Endometrial microvascular endothelial cells (primary cell): ENCODE measurements around the gene SNPH. TPM values are rescaled to one million over a fixed set of nuclear protein-coding genes. Genes with fewer than 3 reads are reported as not detected.
"Not testable (repeated sequence)": the region's sequence is repeated elsewhere in the genome, so short reads cannot be mapped to it uniquely, and the experiment has no call there.

Source experiments
- in situ Hi-C: cut with HindIII; loops from 2 replicates; pipeline ENCODE4 v1.10.0; 2017; ENCODE audit warnings: low sequenced_read_pairs, low pct_unique_long_range_greater_than_20kb; ENCODE audit errors: inconsistent ontology term
- total RNA-seq: library from RNA; depleted of rRNA; stranded (reverse); fragments of >200 nt; gene quantifications from one replicate; pipeline ENCODE4 v1.2.3, GENCODE V29; 2015; ENCODE audit errors: inconsistent ontology term

Gene SNPH, protein sequence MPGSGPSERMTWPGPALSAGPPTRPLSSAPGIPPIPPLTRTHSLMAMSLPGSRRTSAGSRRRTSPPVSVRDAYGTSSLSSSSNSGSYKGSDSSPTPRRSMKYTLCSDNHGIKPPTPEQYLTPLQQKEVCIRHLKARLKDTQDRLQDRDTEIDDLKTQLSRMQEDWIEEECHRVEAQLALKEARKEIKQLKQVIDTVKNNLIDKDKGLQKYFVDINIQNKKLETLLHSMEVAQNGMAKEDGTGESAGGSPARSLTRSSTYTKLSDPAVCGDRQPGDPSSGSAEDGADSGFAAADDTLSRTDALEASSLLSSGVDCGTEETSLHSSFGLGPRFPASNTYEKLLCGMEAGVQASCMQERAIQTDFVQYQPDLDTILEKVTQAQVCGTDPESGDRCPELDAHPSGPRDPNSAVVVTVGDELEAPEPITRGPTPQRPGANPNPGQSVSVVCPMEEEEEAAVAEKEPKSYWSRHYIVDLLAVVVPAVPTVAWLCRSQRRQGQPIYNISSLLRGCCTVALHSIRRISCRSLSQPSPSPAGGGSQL
- total RNA-seq = 11.9 TPM

DNA sequence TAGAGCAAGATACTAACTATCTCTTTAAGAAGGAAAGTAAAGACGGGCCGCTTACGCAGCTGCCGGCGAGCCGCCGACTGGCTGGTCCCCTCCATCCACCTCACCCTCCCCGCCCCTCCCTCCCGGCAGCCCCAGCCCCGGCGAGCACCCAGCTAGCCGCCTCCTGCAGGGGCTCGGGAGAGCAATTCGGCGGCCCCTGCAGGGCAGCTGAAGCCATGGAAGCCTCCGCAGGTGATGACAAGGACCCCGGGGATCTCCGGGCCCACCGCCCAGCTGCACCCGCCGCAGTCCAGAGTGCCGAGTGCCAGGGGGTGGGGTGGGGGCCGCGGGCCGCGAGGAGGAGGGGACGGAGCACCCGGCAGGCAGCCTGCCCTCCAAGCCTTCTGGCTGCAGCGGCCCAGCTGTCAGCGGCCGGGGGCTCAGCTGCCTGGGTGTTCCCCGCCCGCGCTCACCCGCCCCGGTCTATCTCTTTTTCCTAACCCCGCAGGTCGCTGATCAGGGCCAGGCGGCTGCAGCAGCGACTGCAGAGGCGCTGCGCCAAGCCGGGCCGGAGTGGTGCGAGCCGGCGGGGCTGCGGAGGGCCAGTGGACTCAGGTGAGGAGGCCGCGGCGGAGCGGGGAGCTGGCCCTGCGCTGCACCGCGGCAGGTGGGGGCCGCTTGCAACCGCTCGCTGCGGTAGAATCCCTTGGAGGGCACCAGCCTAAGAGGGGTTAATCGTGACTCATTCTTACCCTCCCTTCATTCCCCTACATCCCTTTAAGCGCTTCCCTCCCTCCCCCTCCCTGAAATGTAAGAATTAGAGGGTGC lies at the start of gene SNPH:
SNPH (plus strand) TSS at position 128 of the 807 bp plus-strand sequence. CDS start 29,946 bp downstream, outside the sequence.
- in situ Hi-C loops = no loop called here

DNA sequence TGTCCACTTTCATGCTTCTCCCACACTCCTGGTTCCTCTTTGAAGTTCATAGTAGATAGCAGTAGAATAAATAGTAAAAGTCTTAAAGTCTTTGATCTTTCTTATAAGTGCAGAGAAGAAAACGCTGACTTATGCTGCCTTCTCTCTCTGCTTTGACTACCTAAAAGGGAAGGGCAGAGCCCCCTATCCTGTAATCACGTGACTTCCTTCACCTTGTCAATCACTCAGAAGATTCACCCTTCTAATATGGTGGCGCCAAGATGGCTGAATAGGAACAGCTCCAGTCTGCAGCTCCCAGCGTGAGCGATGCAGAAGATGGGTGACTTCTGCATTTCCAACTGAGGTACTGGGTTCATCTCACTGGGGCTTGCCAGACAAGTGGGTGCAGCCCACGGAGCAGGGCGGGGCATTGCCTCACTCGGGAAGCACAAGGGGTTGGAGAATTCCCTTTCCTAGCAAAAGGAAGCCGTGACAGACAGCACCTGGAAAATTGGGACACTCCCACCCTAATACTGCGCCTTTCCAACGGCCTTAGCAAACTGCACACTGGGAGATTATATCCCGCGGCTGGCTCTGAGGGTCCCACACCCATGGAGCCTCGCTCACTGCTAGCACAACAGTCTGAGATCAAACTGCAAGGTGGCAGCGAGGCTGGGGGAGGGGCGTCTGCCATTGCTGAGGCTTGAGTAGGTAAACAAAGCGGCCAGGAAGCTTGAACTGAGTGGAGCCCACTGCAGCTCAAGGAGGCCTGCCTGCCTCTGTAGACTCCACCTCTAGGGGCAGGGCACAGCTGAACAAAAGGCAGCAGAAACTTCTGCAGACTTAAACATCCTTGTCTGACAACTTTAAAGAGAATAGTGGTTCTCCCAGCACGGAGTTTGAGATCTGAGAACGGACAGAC lies 49.3 kb upstream of the SNPH start:
- in situ Hi-C loops = not testable (repeated sequence)

DNA sequence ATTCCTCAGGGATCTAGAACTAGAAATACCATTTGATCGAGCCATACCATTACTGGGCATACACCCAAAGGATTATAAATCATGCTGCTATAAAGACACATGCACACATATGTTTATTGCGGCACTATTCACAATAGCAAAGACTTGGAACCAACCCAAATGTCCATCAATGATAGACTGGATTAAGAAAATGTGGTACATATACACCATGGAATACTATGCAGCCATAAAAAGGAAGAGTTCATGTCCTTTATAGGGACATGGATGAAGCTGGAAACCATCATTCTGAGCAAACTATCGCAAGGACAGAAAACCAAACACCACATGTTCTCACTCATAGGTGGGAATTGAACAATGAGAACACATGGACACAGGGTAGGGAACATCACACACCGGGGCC lies 43.3 kb upstream of the SNPH start:
- in situ Hi-C loops = not testable (repeated sequence)

DNA sequence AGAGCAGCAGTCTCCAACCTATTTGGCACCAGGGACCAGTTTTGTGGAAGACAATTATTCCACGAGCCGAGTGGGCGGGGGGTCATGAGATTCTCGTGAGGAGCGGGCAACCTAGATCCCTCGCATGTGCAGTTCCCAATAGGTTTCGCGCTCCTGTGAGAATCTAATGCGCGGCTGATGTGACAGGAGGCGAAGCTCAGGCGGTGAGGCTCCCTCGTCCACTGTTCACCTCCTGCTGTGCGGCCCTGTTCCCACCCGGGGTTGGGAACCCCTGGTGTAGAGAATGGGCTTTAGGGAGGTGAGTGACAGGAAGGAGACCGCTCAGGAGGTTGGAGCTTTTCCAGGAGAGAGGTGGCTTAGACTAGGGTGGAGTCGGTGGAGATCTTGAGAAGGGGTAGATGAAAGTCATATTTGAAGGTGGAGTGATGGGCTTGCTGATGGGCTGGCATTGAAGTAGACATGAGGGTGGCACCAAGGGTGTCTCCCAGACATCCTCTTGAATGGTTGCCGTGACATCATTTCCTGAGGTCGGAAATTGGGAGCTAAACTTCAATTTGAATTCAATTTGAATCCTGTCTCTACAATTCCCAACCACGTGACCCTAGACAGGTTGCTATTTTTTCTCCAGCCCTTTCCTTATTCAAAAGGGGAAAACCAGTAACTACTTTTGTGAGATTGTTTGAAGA lies 41.7 kb upstream of the SNPH start:
- in situ Hi-C loops = no loop called here

DNA sequence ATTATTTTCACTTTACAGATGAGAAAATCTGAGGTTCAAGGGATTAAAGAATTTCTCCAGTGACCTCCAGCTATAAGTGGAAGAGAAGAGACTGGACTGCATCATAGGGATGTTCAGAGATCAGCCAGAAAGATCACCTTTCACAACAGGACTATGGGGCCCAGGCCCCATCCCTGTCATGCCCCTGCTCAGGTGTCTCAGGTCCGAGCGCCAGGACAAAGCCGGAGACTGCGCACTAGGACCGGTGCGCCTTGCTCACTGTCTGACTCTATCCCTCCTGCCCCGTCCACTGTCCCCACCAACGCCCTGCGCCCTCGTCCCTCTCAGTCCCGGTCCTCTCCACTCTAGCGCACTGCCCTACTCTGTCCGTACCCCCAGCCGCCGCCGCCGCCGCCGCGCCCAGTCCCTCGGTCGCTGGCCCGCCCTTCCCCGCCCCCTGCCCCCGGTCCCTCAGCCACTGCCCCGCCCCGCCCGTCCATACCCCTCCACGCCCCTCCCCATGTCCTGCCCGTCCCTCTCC lies 40.8 kb upstream of the SNPH start:
- in situ Hi-C loops = no loop called here

DNA sequence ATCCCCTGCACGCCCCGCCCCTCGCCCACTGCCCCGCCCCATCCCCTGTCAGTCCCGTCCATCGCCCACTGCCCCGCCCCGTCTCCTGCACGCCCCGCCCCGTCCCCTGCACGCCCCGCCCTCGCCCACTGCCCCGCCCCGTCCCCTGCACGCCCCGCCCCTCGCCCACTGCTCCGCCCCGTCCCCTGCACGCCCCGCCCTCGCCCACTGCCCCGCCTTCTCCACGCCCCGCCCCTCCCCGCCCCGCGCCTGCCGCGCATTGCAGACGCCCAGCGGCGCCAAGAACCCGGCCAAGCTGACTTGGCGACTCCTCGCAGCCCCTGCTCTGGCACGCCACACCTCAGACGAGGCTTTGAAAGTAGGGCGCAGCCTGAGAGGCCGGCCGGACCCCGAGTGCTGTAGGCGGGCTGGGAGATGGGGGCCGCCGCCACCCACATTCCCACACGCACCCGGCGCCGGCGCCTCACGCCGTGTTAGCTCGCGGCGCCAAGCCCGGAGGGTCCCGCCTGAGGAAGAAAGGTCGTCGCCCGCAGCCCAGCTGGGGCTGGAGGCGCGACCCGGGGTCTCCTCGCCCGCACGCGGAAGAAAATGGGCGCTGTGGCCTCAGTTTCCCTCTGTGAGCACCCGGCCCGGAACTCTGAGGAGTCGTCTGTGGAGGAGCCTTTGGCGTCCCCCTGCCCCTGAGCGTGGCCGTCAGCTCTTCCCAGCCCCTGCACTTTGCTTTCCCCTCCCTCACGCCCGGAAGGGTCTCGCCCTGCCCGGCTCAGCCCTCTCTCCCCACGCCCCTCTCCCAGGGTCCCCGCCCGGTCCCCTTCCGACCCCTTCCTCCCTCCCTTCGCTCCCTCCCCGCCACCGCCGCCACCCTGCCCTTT lies 40.1 kb upstream of the SNPH start, which contains the start of gene RAD21L1:
RAD21L1 (plus strand) TSS at position 262 of the 872 bp plus-strand sequence. CDS start 2,410 bp downstream, outside the sequence.
- in situ Hi-C loops = no loop called here

DNA sequence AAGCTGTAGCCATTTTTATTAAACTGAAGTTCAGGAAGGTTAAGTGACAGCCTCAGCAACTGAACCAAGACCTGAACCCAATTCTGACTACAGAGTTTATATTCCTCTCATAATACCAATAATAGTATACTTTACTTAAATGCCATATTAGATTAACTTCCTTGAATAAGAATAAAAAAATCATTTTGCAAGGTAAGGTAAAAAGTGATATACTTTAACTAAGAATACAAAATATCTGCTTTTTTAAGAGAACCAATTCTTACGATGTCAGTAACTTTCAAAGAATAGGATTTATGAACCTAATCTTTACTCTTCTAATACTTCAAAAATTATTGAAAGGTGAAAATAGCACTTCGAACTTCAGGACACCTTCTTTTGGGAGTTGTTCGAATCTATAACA lies 36.6 kb upstream of the SNPH start:
- in situ Hi-C loops = no loop called here

DNA sequence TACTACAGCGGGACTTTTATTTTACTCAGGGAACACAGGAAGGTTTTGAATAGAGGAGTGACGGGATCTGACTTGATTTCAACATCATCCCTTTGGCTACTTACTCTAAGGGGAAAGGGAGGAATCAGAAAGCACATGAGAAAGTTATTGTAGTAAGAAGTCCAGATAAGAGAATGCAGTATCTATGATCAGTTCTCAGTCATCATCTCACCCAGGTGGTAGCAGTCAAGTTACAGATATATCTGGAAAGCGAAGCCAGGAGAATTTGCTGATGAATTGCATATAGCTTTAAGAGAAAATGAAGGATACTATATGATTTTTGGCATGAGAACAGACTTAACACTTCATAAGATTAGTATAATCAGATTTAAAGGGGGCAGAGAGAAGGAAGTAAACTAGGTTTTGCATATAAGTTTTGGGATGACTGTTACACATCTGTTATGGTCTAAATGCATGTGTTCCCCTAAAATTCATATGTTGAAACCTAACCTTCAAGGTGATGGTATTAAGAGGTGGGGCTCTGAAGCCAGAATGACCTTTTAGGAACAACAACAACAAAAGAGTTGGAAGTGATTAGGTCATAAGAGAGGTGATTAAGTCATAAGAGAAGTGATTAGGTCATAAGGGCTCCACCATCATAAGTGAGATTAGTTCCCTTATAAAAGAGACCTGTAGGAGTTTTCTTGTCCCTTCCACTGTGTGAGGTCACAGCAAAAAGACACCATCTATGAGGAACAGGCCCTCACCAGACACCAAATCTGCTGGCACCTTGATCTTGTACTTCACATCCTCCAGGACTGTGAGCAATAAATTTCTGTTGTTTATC lies 33.6 kb upstream of the SNPH start:
- in situ Hi-C loops = no loop called here

DNA sequence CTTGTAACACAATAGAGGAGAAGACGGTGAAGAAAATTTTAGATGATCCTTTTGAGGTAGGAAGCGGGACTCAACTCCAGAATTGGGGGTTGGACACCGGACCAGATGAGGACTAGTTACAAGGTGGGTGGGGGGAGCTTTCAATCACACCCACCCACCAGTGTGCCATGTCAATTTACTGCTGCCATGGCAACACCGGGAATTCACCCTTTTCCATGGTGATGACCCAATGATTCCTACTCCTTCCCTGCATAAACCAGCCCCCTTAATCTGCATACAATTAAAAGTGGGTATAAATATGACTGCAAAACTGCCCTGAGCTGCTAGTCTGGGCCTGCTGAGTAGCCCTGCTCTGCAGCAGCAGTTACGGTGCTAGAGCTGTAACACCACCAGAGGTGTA lies 25.5 kb upstream of the SNPH start:
- in situ Hi-C loops = no loop called here

DNA sequence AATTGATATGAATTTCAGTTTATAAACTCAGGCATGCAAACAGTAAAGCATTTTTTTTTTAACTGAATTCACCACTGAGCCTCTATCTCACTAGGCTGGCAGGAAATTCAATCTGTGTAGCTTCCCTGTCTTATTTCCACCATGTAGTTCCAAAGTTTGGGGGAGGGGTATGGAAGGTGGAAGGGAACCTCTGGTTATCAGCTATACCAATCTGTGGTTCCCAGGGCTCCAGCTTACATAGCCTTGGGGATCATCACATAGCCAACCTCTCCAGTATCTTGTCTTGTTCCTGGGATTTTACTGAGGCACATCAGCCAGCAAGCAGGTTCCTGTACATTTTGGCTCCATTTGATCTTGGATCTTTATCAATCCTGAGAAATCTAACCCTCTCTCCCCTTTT lies 24.6 kb upstream of the SNPH start:
- in situ Hi-C loops = no loop called here

DNA sequence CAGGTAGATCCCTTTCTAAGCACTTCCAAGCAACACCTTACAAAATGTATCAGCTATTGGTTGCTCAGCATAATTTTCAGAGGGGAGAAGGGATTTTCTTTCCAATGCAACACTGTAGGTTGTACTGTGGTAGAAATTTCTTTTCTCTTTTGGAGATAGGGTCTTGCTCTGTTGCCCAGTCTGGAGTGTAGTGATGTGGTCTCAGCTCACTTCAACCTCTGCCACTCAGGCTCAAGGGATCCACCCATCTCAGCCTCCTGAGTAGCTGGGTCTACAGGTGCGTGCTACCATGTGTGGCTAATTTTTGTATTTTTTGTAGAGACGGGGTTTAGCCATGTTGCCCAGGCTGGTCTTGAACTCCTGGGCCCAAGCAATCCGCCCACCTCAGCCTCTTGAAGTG lies 24.0 kb upstream of the SNPH start:
- in situ Hi-C loops = no loop called here

DNA sequence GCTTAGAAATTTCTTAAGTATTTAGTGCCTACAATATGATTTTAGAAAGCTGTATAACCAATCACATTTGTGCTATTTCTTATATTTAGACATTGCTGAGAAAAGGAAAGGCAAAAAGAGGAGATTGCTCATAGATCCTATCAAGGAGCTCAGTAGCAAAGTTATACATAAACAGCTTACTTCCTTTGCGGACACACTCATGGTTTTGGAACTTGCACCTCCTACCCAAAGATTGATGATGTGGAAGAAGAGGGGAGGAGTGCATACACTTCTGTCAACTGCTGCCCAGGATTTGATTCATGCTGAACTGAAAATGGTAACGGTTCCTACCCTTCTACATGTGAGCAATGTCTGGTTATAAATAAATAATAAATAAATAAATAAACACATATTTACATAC lies 23.6 kb upstream of the SNPH start:
- in situ Hi-C loops = no loop called here

DNA sequence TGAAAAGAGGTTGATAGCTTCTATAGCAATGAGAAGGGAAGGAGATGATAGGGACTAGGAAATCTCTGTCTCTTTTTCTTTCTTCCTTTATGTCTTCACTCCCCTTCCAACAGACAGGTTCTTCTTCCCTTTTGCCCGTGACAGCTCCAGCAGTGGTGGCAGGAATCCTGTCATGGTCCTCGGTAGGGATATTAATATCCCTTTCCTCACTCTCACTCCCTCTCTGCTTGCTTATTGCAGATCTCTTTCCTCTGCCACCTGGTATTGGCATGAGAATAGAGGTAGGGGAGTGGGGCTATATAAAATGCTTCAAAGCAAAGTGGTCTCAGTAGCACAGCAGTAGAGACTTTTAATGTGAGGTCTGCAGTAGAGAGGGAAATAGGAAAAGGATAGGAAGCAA lies 20.5 kb upstream of the SNPH start:
- in situ Hi-C loops = no loop called here

DNA sequence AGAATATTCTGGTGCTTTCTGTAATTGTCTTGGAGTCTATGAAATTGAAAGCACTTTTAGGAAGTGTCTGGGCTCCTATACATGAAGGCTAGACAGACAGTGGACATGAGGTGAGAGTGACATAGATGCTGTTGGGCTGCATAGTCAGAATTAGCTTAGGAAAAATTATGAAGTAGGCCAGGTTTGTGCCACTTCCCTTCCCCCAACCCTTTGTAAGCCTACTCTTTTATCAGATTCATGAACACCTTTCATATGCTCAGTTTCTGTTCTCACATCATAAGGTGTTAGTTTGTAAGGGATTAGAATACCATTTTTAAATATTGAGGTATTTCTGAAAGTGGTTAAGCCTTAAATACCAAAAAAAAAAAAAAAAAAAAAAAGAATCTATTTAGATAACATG lies 18.4 kb upstream of the SNPH start:
- in situ Hi-C loops = no loop called here

DNA sequence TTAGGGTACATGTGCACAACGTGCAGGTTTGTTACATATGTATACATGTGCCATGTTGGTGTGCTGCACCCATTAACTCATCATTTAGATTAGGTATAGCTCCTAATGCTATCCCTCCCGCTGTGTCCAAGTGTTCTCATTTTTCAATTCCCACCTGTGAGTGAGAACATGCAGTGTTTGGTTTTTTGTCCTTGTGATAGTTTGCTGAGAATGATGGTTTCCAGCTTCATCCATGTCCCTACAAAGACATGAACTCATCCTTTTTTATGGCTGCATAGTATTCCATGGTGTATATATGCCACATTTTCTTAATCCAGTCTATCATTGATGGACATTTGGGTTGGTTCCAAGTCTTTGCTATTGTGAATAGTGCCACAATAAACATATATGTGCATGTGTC lies 15.8 kb upstream of the SNPH start:
- in situ Hi-C loops = not testable (repeated sequence)

DNA sequence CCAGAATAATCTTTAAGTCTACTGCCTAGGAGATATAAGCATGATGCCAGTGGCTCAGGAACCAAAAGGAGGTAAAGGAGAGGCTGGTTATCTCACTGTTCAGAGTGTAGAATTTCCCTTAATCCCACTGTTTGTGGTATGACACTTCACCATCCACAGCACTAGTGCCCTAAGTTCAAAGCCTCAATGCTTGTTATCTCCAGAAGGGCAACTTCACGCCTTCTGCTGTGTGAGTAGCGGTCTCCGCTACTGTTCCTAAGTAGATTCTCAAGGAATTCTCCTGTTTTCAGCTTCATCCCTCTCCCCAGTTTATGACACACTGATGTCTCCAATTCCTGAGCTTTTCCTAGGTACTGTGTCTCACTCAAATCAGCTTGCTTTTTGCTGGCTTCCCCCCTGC lies 13.7 kb upstream of the SNPH start:
- in situ Hi-C loops = no loop called here
